HG03439 (cell line): ENCODE measurements around the gene CD22.

Source experiments
- ATAC-seq: cut with Tn5 transposase; IDR thresholded peaks from one replicate; pipeline ENCODE4 v1.9.1; 2021; ENCODE audit warnings: mild to moderate bottlenecking, moderate library complexity; ENCODE audit not compliant: unreplicated experiment

Gene CD22

DNA sequence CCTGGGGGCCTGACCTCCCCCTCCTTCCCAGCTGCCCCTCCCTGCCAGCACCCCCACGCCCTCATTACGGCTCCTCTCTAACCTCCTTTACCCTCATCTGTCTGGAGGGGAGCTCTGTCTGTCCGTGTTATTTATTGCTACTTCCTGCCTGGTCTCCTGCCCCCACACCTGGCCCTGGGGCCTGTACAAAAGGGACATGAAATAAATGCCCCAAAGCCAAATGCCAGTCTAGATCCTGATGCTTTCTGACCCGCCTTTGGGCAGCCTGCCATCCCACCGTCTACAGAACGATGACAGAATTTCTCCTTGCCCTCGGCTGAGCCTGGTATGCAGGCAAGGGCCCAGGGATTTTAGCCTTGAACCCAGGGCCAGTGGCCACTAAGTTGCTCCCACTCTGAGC is 15.4 kb upstream of the CD22 start:
- ATAC-seq, result no peak

DNA sequence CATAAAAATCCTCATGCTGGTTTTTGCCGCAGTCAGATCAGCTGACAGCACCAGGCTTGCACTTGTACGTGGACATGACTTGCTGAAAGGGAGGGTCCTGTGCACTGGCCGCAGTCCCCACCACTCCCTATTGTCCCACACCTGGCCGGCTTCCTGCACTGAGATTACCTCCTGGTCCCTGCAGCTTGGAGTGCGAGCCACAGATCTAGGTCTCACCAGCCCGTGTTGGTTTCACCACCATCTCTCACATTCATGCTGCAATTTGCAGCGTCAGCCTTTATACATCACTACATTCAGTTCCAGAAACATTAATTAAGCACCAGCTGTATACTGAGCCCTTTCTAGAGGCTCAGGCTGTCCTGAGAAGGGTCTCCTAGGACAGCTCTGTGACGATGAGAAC is 15.0 kb upstream of the CD22 start:
- ATAC-seq, result no peak

DNA sequence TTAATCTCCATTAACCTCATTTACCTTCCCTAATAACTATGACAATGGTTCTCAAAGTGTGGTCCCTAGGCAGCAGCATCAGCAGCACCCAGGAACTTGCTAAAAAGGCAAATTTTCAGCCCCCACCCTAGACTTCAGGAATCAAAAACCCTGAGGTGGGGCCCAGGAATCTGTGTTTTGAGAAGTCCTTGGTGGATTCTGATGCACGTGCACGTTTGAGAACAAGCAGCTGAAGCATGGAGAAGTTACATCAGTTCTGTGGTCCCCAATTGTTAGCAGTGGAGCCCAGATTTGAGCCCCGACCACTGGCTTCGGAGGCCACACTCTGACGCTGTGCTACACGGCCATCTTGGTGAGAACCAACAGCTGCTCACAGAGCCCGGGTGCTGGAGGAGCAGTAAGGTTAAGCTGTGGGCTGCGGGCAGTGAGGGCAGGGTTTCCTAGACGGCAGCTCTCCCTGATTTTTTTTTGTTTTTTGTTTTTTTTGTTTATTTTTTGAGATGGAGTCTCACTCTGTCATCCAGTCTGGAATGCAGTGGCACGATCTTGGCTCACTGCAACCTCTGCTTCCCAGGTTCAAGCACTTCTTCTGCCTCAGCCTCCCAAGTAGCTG is 14.0 kb upstream of the CD22 start:
- ATAC-seq, result no peak

DNA sequence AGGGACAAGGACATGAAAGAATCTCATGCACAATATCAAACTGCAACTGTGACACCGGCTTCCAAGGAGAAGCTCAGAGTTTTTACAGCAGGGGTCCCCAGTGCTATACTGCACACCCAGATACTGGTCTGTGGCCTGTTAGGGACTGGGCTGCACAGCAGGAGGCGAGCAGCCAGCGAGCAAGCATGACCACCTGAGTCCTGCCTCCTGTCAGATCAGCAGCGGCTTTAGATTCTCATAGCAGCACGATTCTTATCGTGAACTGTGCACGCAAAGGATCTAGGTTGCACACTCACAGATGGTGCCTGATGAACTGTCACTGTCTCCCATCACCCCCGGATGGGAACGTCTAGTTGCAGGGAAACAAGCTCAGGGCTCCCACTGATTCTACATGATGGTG is 13.1 kb upstream of the CD22 start:
- ATAC-seq, result no peak

DNA sequence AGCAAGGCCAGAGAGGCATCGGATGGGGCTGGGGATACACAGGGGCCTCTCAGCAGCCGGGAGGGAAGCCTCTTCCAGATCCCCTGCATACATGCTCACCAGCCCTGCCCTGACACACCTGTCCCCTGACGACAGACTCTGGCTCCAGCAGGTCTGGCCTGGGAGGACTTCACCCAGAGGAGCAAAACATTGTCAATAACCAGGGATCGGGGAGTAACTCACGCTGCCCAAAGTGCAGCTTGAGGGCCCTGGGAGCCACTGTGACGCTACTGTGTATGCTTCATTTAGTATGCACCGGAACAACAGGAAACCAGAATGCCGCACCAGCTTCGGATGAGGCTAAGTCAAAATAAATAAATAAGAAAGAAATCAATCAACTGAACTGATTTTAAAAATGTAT is 12.4 kb upstream of the CD22 start:
- no peak for ATAC-seq

DNA sequence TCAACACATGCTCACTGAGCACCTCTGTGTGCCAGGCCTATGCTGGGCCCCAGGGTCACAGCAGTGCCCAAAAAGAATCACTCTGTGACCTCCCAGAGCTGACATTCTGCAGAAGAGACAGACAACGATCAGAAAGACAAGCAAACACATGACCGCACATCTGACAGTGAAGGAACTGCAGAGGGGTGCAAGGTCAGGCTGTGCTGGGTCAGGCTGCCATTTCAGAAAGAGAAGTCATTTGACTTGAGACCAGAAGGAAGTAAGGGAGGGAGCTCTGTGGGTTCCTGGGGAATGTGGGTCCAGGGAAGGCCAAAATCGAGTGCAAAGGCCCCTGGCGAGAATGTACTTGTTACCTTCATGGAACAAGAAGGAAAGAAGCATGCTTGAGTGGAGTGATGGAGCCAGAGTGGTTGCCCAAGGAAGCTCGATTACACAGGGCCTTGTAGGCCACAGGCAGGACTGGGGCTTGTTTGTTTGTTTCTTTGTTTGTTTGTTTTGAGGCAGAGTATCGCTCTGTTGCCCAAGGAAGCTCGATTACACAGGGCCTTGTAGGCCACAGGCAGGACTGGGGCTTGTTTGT is 11.4 kb upstream of the CD22 start:
- ATAC-seq, result no peak

DNA sequence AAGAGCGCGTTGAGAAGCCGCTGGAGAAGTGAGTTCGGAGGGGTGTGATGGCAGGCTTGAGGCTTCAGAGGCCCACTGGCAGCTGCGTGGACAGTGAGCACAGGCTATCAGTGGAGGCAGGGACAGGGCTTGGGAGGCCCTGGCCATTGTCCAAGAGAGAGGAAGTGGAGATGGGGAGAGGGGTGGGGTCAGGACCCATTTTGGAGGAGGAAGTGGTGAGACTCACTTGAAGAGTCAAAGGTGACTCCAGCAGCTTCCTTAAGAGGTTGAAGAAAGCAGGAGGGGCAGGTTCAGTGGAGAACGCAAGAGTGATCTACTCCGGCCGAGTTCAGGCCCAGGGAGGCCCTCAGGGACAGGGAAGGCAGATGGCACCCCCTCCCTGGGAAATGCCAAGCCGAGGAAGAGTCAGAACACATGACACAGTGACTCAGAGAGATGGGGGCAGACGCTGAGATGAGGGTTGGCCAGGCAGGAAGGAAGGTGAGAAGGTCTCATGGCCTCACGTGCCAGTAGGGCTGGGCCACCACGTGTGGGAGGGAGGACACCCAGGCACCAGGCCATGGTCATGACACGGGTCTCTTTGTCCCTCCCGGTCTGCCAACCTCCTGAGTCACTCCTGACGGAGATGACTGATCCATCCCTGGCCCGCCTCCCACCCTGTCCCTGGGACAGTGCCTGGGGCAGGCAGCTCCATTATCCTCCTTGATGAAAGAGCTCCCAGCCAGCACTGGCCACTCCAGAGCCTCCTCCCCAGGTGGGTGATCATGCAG is 10.1 kb upstream of the CD22 start:
- ATAC-seq, result no peak

DNA sequence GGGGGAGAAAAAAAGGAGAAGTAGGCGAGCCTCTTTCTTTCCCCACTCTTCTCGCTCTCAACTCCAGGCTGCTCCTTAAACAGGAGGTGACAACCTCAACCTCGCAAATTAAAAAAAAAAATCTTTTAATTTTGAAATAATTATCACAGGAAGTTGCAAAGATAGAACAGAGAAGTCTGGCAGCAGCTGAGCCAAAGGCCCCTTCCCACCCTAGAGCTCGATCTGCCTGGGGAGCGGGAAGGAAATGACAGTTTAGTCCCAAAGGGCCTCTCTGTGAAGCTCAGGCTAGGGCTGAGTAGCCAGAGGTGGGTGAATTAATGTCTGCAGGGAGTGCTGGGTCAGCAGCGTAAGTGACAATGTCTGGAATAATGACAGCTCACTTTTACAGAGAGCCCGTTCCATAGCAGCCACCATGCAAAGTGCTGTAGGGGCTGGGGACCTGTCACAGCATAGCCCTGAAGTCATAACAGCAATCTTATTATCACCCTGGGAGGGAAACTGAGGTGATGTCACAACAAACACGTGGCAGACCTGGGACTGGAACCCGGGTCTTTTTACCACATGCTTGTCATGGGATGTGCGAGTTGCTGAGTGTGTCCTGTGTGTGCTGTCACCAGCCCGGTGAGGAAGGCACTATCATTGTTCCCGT is 8.8 kb upstream of the CD22 start:
- no peak for ATAC-seq

DNA sequence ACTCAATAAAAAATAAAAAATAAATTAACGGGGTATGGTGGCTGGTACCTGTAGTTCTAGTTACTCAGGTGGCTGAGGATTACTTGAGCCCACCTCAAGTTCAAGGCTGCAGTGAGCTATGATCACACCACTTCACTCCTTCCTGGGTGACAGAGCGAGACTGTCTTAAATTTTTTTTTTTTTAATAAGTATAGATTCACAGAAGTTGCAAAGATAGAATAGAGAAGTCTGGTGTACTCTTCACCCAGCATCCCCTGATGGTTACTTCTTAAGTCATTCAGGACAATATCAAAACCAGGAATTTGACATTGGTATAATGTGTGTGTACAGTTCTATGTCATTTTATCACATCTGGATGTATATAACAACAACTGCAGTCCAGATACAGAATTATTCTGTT is 7.7 kb upstream of the CD22 start:
- ATAC-seq, result no peak

DNA sequence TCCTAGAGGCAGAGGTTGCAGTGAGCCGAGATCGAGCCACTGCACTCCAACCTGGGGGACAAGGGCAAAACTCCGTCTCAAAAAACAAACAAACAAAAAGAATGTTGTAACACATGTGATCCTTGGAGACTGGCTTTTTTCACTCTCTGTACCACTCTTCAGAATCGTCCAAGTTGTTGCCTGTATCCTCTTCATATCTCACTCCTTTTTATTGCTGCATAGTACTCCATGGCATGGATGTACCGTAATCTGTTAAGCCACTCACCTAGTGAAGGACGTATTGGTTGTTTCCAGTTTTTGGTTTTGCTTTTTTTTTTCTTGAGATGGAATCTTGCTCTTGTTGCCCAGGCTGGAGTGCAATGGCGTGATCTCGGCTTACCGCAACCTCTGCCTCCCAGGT is 7.0 kb upstream of the CD22 start:
- no peak for ATAC-seq

DNA sequence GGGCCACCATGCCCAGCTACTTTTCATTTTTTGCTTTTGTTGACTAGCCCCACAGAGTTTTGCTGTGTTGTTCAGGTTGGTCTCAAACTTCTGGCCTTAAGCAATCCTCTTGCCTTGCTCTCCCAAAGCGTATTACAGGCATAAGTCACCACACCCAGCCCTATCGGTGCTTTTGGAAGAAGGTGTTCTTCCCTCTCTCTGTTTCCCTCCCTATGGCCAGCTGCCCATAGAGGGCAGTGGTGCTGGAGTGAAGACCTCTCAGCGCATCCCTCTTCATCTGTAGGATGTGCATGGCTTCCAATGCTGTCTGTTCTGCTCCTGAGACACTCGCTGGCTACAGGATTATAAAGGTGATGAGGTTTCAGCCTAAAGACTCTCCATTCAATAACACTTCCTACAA is 1.3 kb upstream of the CD22 start:
- no peak for ATAC-seq

DNA sequence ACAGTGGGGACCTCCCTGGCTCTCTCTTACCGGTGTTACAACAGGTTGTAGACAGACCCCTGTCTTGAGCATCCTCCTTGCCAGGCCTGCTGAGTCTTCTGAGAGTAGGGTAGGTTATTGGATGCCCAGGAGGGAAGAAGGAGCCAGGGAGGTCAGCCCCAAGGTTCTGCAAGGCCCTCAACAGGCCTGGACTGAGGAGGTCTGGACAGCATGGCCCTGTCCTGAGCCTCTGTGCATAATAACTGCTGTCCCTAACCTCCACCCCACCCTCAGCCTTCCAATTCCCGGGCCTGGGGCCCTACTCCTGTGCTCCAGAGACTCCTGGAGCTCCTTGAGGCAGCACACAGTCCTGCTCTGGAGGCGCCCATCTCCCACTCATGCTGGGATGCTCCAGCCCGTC is 336 bp downstream of the CD22 start:
- ATAC-seq, result no peak

DNA sequence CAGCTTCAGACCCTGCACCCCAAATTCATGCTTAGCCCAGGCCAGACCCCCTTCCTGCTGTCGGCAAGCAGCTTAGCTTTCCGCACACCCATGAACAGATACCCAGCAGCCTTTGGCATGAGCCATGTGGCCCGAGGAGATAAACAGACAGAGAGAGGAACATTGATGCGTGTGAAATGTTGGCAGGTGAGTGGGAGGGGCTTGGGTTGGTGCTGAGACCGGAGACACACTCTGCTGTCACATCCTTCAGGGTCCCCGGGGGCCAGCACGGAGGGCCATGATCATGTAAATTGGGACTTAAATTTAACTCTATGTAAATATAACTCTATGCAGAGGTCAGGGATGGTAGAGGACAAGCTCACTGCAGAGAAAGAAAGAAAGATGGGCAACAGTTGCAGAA is 1.5 kb downstream of the CD22 start:
- peak; percentile 51 for ATAC-seq

DNA sequence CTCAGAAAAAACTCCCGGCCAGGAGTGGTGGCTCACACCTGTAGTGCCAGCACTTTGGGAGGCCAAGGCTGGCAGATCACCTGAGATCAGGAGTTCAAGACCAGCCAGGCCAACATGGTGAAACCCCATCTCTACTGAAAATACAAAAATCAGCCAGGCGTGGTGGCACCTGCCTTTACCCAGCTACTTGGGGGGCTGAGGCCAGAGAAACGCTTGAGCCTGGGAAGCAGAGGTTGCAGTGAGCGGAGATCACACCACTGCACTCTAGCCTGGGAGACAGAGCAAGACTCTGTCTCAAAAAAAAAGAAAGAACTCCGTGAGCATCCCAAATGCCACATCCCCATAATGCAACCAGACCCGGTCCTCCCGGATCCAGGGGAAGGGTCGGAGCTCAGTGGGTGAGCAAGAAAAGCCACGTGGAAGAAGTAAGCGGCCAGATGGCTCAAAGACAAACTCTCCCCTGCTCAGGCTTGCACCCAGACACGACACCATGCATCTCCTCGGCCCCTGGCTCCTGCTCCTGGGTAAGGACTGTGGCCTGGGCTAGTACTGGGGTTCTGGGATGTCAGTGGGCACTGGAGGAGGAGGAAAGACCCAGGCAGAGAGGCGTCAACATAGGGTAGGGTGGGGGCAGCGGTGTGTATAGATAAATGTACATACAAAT is 2.7 kb downstream of the CD22 start:
- ATAC-seq, result no peak

DNA sequence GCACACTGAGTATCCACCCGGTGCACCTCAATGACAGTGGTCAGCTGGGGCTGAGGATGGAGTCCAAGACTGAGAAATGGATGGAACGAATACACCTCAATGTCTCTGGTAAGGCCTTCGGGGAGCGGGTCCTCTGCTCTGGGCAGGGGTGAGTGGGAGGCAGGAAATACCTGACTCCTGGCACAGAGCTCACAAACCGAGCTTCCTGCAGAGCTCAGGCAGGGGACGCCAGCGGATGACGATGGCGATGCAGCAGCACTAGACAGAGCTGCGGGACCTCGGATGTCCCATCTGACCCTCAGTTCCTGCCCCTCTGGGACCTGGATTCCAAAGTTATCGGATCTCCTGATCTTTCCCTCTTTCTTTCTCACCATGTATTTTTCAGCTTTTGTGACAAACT is 3.8 kb downstream of the CD22 start:
- no peak for ATAC-seq

DNA sequence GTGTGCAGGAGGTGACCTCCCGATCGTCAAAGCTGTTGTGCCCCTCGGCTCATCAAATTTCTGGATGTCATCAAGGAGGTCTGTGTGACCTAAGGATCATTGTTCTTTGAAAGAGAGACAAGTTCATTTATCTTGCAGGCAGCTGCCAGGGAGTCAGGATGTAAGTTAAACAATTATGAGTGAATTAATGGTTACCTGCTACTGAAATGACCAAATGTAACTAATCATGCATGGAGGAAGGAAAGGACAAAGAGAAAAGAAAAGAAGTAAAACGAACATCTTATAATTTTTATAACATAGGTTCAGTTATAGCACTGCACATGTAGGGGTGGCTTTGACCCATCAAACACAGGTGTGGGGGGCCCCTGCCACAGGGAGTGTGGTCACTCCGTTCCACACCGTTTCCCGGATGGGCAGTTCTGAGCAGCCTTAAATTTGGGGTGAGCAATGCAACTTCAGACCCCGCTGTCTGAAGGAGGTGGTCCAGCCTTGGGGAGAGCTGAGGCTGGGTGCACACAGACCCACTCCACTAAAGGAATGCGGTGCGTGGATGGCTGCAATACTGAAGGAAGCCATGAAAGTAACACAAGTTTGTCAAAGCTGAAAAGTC is 5.3 kb downstream of the CD22 start:
- ATAC-seq, result no peak

DNA sequence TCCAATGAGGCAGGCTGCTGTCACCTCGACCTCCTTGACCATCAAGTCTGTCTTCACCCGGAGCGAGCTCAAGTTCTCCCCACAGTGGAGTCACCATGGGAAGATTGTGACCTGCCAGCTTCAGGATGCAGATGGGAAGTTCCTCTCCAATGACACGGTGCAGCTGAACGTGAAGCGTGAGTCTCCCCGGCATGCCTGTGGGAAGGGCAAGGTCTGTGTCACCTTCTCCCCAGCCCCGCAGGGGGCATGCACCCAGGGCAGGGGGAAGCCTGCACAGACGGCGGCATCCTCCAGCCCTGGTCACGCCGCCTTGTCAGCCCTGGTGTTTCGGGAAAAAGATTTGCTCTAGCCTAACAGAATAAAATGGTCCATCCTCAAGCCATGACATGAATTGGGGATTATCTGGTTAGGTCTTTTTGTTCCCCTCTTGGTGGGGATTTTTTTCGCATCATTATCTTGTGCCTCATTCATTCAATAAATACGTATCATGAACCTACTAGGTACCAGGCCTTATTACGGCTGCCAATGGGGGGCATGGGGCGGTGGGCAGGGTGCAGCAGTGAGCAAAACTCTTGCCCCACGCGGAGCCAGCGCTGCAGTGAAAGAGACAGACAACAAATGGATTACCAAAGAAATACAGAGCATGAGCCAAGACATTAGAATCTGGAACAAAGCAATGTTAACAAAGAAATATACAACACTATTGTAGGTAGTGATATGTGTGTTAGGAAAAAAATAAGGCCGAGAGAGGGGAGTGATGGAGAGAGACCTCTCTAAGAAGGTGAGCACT is 7.4 kb downstream of the CD22 start:
- no peak for ATAC-seq

DNA sequence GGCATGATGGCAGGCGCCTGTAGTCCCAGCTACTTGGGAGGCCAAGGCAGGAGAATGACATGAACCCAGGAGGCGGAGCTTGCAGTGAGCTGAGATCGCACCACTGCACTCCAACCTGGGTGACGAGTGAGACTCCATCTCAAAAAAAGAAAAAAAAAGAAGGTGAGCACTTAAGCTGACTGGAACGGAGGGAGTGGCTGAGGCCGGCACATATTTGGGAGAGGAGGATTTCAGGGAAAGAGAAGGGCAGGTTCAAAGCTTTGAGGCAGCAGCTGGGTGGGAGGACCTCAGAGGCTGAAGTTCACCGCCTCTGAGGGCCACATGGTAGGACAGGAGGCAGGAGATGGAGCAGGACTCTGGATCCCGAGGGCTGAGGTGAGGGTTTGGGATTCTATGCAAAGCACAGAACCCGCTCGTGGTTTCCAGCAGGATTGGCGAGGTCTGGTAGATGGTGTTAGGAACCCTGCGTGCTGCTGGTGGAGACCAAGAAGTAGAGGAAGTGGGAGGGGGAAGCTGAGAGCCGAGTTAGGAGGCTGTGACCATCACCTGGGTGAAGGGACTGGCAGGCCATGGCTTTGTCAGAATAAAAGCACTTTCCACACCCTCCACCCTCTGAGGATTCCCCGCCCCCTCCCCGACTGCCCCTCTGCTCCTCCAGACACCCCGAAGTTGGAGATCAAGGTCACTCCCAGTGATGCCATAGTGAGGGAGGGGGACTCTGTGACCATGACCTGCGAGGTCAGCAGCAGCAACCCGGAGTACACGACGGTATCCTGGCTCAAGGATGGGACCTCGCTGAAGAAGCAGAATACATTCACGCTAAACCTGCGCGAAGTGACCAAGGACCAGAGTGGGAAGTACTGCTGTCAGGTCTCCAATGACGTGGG is 8.4 kb downstream of the CD22 start:
- no peak for ATAC-seq

DNA sequence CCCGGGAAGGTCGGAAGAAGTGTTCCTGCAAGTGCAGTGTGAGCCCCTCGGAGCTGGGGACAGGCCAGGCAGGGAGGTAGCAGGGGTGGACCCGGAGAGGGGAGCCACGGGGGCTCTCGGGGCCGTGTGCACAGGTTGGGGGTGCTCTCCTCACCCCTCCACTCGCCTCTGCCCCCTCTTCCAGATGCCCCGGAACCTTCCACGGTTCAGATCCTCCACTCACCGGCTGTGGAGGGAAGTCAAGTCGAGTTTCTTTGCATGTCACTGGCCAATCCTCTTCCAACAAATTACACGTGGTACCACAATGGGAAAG is 9.0 kb downstream of the CD22 start:
- ATAC-seq, result no peak

DNA sequence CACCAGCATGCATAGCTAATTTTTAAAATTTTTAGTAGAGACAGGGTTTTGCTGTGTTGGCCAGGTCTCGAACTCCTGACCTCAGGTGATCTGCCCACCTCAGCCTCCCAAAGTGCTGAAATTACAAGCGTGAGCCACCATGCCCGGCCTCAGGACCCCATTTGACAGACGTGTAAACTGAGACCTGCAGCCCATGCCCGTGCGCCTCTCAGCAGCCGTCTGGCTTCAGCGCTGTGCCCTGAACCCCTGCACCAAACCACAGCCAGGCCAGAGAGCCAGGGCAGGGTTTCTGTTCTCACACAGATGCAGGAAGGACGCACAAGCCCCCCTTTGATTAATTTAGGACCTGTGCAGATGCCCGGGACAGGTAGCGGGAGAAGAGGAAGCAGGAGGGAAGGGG is 11.4 kb downstream of the CD22 start:
- no peak for ATAC-seq
